ENCODE measurements around the gene PECR.
"Not testable (repeated sequence)": the region's sequence is repeated elsewhere in the genome, so short reads cannot be mapped to it uniquely, and the experiment has no call there.

Gene PECR

GRCh38 chr2:215998636-215999035 is 83.0 kb downstream of the PECR start:
- DNase-seq: no peak

- no peak for DNase-seq
Observed at GRCh38 chr2:215997219-215997618, 84.4 kb downstream of the PECR start.

DNA sequence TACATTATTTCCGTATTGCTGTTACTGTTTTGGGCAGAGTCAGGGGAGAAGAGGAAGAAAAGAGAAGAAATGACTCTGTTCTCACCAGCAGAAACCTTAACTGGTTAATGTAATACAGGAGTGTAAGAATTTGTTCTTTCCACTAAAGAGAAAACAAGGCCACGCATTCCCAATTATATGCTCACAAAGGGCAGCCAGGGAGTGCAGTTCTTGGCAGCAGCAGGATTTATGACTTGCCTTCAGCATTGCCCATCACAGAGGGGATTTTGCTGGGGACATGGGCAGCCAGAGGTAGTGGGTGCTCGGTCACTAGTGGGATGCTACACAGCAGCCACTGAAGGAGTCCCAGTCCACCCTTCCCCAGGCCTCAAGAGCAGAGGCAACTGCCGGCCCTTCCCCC is 86.7 kb downstream of the PECR start:
- no peak for DNase-seq

GRCh38 chr2:215988556-215989207 is 92.9 kb downstream of the PECR start:
- DNase-seq: not testable (repeated sequence)
